Omental fat pad (tissue), 4 donors: ENCODE data around the gene MRPL16. TPM values are rescaled to one million over a fixed set of nuclear protein-coding genes. Genes with fewer than 3 reads are reported as not detected.

ENCODE experiments used
- ATAC-seq: fragments of 150-250 bp; one replicate; pipeline ENCODE4 v1.9.1; 2016; ENCODE audit warnings: mild to moderate bottlenecking, moderate library complexity; ENCODE audit not compliant: low FRiP score
- DNase-seq: peaks from one replicate; pipeline ENCODE4 v3.0.0-alpha.2; 2019; ENCODE audit warnings: low spot score
- CTCF ChIP-seq, 3 donors: fragments of 450-650 bp; IDR thresholded peaks; one replicate each; pipeline ENCODE4 v1.5.1; 2016 to 2017; ENCODE audit warnings: antibody characterized with exemption in 3 of 3, mild to moderate bottlenecking in 3 of 3, moderate library complexity in 2 of 3
- total RNA-seq, 4 donors: library from RNA; depleted of rRNA; stranded (reverse); fragments of >200 nt; gene quantifications; one replicate each; pipeline ENCODE4 v1.1.0, GENCODE V29; 2016

Gene MRPL16
- total RNA-seq, 4 donors from 2014 or later, result 28.1 to 50.9 (median 38.3) TPM

GRCh38 chr11:59847626-59848025 lies 37.0 kb upstream of the MRPL16 start:
- DNase-seq (no peak), ATAC-seq (no peak)
- TF ChIP-seq CTCF (IDR thresholded peaks at IDR 0.05), result no peak

- ATAC-seq, result no peak
- no peak for TF ChIP-seq CTCF (IDR thresholded peaks at IDR 0.05)
These were observed 36.0 kb upstream of the MRPL16 start for GRCh38 chr11:59846556-59846955.

GRCh38 chr11:59845399-59845798 lies 34.8 kb upstream of the MRPL16 start, which contains the start of gene CBLIF:
TSS of gene CBLIF (minus strand) at chr11:59845499. CDS start at chr11:59845453, 46 bp downstream.
- no peak for TF ChIP-seq CTCF (IDR thresholded peaks at IDR 0.05)
- ATAC-seq (no peak), DNase-seq (no peak)

More at GRCh38 chr11:59846556-59846955, 36.0 kb upstream of the MRPL16 start:
- no peak for DNase-seq

GRCh38 chr11:59842316-59842715 lies 31.7 kb upstream of the MRPL16 start:
- ATAC-seq (no peak), DNase-seq (no peak)
- no peak for TF ChIP-seq CTCF (IDR thresholded peaks at IDR 0.05)

GRCh38 chr11:59841514-59841913 lies 30.9 kb upstream of the MRPL16 start:
- ATAC-seq, result no peak
- TF ChIP-seq CTCF (IDR thresholded peaks at IDR 0.05), result no peak
- no peak for DNase-seq

GRCh38 chr11:59839615-59840014 lies 29.0 kb upstream of the MRPL16 start:
- DNase-seq (no peak), ATAC-seq (no peak)
- TF ChIP-seq CTCF (IDR thresholded peaks at IDR 0.05), result no peak

GRCh38 chr11:59833602-59834001 lies 23.0 kb upstream of the MRPL16 start:
- ATAC-seq (no peak), DNase-seq (no peak)
- TF ChIP-seq CTCF (IDR thresholded peaks at IDR 0.05), result no peak
